HG02870 (cell line): ENCODE data around the gene FERMT2.

Source experiments
- ATAC-seq: cut with Tn5 transposase; IDR thresholded peaks from one replicate; pipeline ENCODE4 v1.9.1; 2021; ENCODE audit warnings: mild to moderate bottlenecking, moderate library complexity; ENCODE audit not compliant: unreplicated experiment

The FERMT2 gene, protein sequence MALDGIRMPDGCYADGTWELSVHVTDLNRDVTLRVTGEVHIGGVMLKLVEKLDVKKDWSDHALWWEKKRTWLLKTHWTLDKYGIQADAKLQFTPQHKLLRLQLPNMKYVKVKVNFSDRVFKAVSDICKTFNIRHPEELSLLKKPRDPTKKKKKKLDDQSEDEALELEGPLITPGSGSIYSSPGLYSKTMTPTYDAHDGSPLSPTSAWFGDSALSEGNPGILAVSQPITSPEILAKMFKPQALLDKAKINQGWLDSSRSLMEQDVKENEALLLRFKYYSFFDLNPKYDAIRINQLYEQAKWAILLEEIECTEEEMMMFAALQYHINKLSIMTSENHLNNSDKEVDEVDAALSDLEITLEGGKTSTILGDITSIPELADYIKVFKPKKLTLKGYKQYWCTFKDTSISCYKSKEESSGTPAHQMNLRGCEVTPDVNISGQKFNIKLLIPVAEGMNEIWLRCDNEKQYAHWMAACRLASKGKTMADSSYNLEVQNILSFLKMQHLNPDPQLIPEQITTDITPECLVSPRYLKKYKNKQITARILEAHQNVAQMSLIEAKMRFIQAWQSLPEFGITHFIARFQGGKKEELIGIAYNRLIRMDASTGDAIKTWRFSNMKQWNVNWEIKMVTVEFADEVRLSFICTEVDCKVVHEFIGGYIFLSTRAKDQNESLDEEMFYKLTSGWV

DNA sequence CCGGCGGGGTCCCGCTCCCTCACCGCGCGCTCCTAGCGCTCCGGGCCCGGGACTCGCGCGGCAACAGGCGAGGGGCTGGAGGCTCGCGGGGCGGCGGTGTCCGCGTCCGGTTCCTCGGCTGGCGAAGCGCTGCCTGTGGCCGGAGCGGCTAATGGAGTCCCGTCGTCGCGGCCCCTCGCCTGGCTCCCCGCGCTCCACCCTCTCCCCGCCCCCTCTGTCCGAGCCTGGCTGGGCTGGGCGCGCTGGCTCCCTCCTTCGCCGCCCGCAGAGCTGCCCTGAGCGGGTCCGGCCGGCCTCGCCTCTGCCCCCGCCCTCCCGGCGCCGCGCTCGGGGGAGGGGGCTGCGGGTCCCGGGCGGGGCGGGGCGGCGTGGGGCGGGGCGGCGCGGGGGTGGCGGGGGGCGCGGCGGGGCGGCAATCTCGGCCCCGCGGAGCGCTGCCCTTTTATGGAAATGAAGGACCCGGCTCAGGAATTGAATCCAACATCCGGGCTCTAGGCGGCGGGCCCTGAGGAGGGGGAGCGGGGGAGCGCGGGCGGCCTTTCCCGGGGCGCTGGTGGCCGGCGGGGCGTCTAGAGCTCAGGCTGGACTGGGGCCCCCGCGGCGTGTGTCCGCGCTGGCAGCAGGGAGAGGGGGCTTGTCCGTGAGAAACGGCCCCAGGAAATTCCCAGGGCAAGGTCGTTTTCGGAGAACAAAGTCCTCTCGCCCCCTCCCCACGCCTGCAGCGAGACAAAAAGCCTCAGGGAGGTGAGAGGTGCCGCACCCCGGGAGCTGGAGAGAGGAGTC lies at the start of gene FERMT2:
Gene FERMT2, minus strand, starts transcription at position 153 of the 783 bp plus-strand sequence. CDS start 482 bp downstream, outside the sequence.
- ATAC-seq, result peak; percentile 50

DNA sequence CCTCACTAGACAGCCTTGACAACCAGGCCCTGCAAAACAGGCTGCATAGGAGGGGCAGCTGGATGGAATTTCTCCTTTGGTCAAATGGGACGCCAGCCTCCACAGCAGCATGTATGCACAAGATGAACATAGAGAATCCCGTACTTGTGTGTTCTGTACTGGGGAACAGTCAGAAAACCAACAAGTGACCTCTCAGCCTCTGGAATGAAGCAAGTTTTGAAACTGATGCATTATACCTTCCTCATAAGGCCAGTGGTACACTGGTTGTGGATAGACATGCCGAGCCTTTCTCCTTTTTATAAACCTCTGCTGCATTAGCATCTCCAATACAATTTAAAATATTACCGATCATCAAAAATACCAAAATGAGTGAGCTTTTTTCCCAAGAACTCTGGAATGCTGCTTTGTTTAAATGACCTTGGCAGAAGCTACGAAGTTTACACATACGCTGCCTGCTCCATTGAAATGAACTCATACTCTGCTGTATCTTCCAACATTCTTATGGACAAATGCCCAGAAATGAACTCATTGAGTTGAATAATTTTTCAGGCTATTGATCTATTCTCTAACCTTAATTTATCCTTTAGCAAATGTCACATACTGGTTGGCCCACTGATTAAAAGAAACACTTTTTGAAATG lies 47.6 kb upstream of the FERMT2 start:
- ATAC-seq, result no peak

- ATAC-seq, result no peak
These were observed 45.6 kb upstream of the FERMT2 start for GRCh38 chr14:52996493-52996892.

DNA sequence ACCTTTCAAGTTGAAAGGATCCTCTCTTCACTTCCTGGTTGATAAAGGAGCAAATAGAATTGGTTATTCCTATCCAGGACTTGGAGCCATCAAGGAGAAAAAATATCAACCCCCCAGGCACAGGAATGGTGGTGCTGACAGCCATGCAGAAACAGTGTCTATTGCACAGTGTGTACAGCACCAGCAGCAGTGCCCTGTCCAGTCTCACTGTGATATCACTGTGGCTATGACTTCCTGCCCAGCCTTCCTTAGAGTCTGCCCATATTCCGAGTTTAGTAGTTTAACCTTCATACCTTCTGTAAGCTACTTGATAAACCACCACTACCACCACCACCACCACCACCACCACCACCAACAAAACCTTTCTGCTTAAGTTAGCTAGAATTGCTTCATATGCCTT lies 45.1 kb upstream of the FERMT2 start:
- no peak for ATAC-seq

GRCh38 chr14:52992236-52992870 lies 41.5 kb upstream of the FERMT2 start:
- ATAC-seq, result no peak

DNA sequence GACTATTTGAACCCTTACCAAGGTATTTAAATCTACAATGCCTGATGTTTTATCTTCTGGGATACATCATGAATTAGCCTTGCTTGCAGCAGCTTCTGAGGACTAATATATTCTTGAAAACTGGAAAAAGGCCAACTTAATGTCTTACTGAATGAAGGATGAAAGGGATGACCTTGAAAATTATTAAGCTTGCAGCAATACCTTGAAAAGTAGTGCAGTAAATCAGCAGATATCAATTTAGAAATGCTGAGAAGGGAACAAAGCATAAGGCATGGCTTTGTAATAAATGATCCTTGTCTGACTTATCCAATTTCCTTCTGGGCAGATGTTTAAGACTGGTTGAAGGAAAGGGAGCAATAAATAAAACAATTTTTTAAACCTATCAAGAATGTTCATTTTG lies 37.3 kb upstream of the FERMT2 start:
- no peak for ATAC-seq

GRCh38 chr14:52987514-52987913 lies 36.7 kb upstream of the FERMT2 start:
- ATAC-seq, result no peak

DNA sequence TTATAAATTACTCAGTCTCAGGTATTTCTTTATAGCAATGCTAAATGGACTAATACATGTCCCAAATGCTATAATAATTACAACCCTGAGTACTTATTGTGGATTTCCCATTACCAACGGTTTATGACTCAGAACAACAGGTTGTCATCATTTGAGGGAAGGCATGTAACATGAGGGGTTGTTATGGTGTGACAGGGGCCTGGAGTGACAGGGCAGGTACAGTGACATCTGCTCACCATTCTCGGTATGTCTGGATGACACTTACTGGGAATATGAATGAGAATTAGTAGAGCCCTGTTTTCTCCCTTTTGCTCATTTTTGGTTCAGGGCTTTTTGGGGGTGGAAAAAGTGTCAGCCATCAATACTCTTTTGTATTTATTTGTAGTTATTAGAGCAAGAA lies 36.2 kb upstream of the FERMT2 start:
- ATAC-seq, result no peak

- ATAC-seq, result no peak
These were observed 26.9 kb upstream of the FERMT2 start for GRCh38 chr14:52977798-52978197.

DNA sequence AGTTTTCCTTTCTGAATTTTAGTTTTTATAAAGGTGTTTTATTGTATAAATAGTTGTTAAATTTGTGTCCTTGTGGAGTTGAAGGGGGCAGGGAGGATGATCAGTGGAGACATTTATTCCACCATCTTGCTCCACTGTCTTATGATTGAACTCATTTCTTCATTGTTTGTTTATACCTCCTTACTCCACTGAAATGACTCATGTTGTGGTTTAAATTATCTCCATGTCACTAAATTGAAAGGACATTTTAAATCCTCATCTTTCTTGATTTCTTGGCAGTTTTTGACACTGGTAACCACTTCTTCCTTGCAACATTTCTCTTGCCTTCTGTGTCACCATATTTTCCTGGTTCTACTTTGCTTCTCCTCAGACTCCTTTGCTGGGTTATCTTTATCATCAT lies 23.6 kb upstream of the FERMT2 start:
- ATAC-seq, result no peak

- ATAC-seq, result peak; percentile 68
These were observed 10.3 kb upstream of the FERMT2 start for GRCh38 chr14:52961060-52961639.

DNA sequence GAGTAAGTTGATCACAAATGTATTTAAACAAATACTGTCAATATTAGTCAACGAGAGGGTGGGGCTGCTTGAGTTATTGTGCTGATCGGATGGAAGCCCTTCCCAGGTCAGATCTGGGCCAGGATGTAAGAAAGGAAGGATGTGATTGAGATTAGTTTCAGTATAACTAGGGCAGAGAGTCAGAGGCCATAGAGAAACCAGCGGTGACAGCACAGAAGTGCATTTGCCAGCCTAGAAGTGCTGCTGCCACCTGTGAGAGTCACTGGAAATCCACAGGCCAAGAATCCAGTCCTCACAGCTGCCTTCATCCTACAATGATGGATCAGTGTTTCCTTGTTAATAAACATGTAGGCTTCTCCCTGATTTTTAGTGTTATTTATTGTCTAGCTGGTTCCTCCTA lies 9.8 kb upstream of the FERMT2 start:
- ATAC-seq, result no peak

- ATAC-seq, result no peak
These were observed 3.7 kb upstream of the FERMT2 start for GRCh38 chr14:52954346-52955214.

- no peak for ATAC-seq
These were observed 1.1 kb upstream of the FERMT2 start for GRCh38 chr14:52951681-52952554.

- ATAC-seq, result peak; percentile 24
These were observed 396 bp downstream of the FERMT2 start for GRCh38 chr14:52950410-52950897.

- no peak for ATAC-seq
These were observed 990 bp downstream of the FERMT2 start for GRCh38 chr14:52949711-52950409.

GRCh38 chr14:52949249-52949648 lies 1.6 kb downstream of the FERMT2 start:
- ATAC-seq, result no peak

DNA sequence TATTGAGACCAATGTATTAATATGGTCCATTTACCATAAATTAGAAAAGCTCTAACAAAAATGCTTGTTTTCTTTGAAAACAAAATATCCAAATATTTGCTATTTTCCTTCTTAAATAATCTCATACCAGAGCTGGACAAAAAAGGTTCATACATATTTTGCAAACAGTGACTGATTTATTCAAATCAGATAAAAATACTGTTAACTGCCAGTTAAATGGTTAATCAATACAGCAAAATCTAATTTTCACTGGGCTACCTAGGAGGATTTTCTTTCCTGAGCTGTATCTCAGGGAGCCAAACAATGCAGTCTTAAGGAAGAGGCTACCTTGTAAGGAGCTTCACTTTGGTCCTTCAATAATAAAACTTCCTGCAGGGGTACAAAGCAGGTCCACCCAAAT lies 2.0 kb downstream of the FERMT2 start:
- no peak for ATAC-seq
